Epithelial cell of esophagus (primary cell): ENCODE measurements around the gene TMEFF2.

ENCODE experiments used
- DNase-seq: peaks from one replicate; pipeline ENCODE4 v3.0.0; 2010; ENCODE audit warnings: low read depth
- H3K4me3 ChIP-seq: 2 replicates; pipeline ENCODE4 v1.5.1; 2011; ENCODE audit warnings: mild to moderate bottlenecking, low read length, control low read depth
- CTCF ChIP-seq: IDR thresholded peaks from 2 replicates; pipeline ENCODE4 v1.5.1; 2011; ENCODE audit warnings: low read depth, mild to moderate bottlenecking, low read length, control low read depth, inconsistent platforms; ENCODE audit not compliant: insufficient read depth; ENCODE audit errors: missing control alignments

Gene TMEFF2

DNA sequence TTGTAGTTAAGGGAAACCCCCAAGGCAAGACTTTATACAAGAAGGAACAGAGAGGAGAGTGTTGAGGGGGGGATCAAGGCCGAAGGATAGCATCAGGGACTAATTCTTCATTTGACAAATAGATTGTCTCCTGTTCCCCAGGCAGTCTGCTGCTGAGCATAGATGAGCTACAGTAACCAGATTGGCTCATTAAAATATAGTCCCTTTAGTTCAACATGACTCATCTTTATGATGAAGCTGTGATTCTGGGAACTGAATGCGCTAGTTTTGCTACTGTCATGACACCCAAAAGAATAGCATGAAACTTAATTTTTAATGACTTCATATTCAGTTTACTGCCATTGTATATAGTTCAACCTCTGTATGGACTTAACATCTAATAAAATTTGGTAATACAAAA lies 35.5 kb downstream of the TMEFF2 start:
- TF ChIP-seq CTCF: no peak
- H3K4me3 ChIP-seq: no peak overlapping the region
- DNase-seq: peak; percentile 21

DNA sequence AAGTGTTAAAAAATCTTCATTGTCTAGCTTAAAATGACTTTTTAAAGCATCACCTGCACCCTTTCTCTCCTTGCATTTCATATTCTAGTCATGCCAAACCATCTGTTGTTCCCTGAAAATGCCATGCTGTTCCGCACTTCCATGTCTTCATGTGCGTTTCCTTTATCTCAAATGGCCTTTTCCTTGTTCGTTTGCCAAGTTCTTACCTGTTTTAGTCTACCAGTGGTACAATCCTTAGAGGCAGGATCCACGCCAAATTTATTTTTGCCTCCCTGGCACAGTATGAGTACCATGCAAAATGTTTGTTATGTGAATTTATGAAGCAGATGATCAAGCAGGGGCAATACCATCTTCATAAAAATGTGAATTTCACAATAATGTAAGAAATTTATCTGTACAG lies 37.0 kb downstream of the TMEFF2 start:
- no peak for DNase-seq
- H3K4me3 ChIP-seq: no peak overlapping the region
- TF ChIP-seq CTCF: no peak

- H3K4me3 ChIP-seq: no peak overlapping the region
- no peak for DNase-seq
- no peak for TF ChIP-seq CTCF
These were observed 39.1 kb downstream of the TMEFF2 start for GRCh38 chr2:192155511-192156118.

DNA sequence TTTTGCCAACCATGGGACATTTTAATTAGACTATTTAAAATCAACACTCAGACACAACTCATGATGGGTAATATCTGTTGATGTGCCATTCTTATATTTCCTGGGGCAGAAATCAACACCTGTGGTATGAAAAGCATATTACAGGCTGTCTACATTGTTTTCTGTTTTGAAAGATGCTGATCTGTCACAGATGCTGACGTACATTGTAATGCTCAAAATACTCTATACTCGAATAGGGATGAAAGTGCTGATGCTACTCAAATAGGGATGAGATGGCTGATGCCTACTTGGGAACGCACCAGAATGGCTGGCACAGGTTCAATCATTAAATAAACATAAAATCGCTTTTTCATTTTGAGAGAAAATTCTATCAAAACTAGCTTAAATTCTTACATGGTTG lies 41.2 kb downstream of the TMEFF2 start:
- DNase-seq: no peak
- TF ChIP-seq CTCF: no peak
- no peak overlapping the region for H3K4me3 ChIP-seq

GRCh38 chr2:192151853-192152252 lies 42.9 kb downstream of the TMEFF2 start:
- no peak for TF ChIP-seq CTCF
- peak; percentile 14 for DNase-seq
- H3K4me3 ChIP-seq: no peak overlapping the region

DNA sequence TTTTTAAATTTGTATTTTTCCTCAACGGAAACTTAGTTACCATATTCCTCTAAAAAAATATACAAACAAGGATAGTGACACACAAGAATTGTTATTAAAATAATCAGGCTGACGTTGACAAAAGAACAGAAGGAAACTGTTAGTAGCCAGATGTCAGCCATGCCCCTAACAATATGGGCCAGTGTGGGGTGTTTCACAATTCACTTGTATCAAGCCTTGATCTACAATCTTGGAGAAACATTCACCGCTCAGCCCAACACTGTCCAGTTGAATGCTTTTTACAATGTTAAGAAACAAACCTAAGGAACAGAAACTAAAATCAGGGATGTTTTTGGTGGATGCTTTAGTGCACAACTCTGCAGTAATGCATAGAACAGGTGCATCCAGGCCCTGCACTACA lies 44.6 kb downstream of the TMEFF2 start:
- DNase-seq: no peak
- no peak for TF ChIP-seq CTCF
- H3K4me3 ChIP-seq: no peak overlapping the region

DNA sequence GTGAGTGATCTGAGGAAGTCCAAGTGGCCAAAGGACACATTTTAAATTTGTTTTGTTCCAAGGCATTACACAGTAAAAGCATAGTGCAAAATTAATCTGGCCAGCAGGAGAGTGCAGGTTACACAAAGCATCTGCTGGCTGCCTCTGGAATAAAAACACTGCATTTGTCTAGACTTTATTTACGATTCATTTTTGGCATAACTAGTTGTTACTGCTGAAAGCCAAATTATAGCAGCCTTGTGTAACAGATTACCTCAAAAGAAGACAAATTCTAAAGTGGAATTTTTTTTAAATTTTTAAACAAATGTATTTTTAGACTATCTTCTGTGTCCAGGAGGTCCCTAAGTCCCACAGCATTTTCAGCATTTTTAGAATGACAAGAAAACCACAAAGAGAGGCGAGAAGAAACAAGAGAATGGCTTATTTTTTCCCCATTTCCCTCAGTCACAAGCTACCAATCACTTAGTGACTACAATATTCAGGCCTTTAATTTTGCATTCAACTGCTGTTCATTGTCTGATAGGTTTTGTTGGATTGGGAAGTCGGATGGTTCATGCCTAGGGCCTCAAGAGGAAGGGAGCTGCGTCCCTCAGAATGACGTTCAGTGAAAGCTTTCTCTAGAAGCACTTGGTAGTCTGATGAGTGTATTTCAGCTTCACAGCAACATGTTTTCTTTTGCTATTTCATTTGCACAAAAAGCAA lies 46.0 kb downstream of the TMEFF2 start:
- DNase-seq: no peak
- no peak overlapping the region for H3K4me3 ChIP-seq
- TF ChIP-seq CTCF: no peak
